Ovary (tissue), 3 donors: Measurements from ENCODE around the gene PNPLA6.

Experiments used
- CTCF ChIP-seq, 3 donors: fragments of 450-650 bp in 2 of 3; fragments of 200-600 bp in 1 of 3; IDR thresholded peaks; one replicate each; pipeline versions ENCODE4 v1.5.1 to v1.8.0; 2016 to 2022; ENCODE audit warnings: antibody characterized with exemption in 3 of 3, mild to moderate bottlenecking in 1 of 3
- EP300 ChIP-seq: sonication (generic); formaldehyde crosslinking; IDR thresholded peaks from one replicate; pipeline ENCODE4 v1.6.1; 2017; ENCODE audit warnings: antibody characterized with exemption
- POLR2A ChIP-seq: fragments of 450-650 bp; IDR thresholded peaks from one replicate; pipeline ENCODE4 v1.6.1; 2017; ENCODE audit warnings: antibody characterized with exemption, mild to moderate bottlenecking, moderate library complexity
- donor health status: DM: no; HTN: no; CAD: no.

GRCh38 chr19:7521551-7522071, 13.9 kb upstream of the PNPLA6 start:
- TF ChIP-seq CTCF (IDR thresholded peaks at IDR 0.05) (no peak), POLR2A (no peak), EP300 (no peak)
